HepG2 (cell line): ENCODE data around the gene NINL.

Experiments
- SMARCC2 ChIP-seq: fragments of 450-650 bp; IDR thresholded peaks from 2 replicates; pipeline ENCODE4 v1.6.1; 2017; ENCODE audit warnings: antibody characterized with exemption, mild to moderate bottlenecking
- TF ChIP-seq, protein P1 (sequence below), 2 experiments: sonication (generic) in 1 of 2; formaldehyde crosslinking in 1 of 2; IDR thresholded peaks; 2 replicates each; pipeline versions ENCODE4 v1.4.0 to v1.6.1; 2016 to 2020; ENCODE audit warnings: borderline replicate concordance in 1 of 2, low read depth in 1 of 2, mild to moderate bottlenecking in 1 of 2, missing genetic modification reagents in 1 of 2

DNA sequence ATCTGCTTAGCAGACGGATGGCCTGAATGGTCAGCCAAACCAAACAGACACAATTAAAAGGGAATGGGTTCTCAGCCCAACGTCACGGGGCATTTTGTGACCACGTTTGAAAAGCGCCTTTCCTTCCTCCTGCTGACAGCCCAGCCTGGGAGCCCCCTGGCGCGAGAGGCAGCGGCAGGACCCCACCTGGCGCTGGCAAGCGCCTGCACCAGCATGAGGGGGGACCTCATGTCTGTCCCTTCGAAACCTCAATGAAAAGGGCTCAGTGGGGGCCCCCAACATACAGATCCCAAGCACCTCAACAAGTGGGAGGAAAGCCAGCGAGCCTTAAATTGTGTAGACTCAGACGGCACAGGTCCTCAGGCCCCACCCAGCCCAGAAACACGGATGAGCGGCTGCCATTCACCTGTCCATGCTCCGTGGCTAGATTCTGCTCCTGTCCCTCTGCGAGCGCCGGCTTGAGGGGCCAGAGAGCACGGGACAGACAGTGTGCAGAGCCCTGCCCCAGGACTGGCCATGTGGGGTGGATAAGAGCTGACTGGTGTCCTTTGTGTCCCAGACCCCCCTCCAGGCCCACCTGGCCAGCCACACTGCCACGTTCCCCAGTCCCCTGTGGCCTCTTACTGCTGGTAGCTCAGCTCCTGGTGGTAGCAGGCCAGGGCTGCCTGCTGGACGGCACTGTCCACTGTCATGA, 87.6 kb downstream of the NINL start:
- no peak for TF ChIP-seq SMARCC2
- TF ChIP-seq, protein P1, sequence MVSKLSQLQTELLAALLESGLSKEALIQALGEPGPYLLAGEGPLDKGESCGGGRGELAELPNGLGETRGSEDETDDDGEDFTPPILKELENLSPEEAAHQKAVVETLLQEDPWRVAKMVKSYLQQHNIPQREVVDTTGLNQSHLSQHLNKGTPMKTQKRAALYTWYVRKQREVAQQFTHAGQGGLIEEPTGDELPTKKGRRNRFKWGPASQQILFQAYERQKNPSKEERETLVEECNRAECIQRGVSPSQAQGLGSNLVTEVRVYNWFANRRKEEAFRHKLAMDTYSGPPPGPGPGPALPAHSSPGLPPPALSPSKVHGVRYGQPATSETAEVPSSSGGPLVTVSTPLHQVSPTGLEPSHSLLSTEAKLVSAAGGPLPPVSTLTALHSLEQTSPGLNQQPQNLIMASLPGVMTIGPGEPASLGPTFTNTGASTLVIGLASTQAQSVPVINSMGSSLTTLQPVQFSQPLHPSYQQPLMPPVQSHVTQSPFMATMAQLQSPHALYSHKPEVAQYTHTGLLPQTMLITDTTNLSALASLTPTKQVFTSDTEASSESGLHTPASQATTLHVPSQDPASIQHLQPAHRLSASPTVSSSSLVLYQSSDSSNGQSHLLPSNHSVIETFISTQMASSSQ (IDR thresholded peaks at IDR 0.05; ENCODE audit: low read depth): no peak
- TF ChIP-seq, protein P1 (CRISPR knock-in tag; IDR thresholded peaks at IDR 0.05; ENCODE audit: borderline replicate concordance): no peak
